K562 (cell line): ENCODE data around the gene PID1.

Source experiments
- ELF4 ChIP-seq: fragments of 450-650 bp; formaldehyde crosslinking; IDR thresholded peaks from 2 replicates; pipeline ENCODE4 v1.4.0; 2022; ENCODE audit warnings: missing genetic modification characterization
- FIP1L1 ChIP-seq: fragments of 200-400 bp; formaldehyde crosslinking; IDR thresholded peaks from 2 replicates; pipeline ENCODE4 v1.6.1; 2018; ENCODE audit warnings: mild to moderate bottlenecking, low read depth, low read length; ENCODE audit not compliant: poor library complexity, severe bottlenecking
- ILK ChIP-seq: fragments of 450-650 bp; IDR thresholded peaks from 2 replicates; pipeline ENCODE4 v1.6.1; 2016; ENCODE audit warnings: missing genetic modification characterization, low read depth, mild to moderate bottlenecking, missing compliant biosample characterization, moderate library complexity, borderline replicate concordance
- NR2C2 ChIP-seq, 2 experiments: fragments of 200-800 bp in 1 of 2; sonication (Bioruptor generic) in 1 of 2; sonication (generic) in 1 of 2; formaldehyde crosslinking in 1 of 2; IDR thresholded peaks; 2 replicates each; pipeline versions ENCODE4 v1.6.1 to v1.8.0; 2016 to 2022; ENCODE audit warnings: mild to moderate bottlenecking in 1 of 2, missing compliant biosample characterization in 1 of 2, missing genetic modification characterization in 1 of 2, missing genetic modification reagents in 1 of 2
- RBM14 ChIP-seq: fragments of 200-400 bp; formaldehyde crosslinking; IDR thresholded peaks from 2 replicates; pipeline ENCODE4 v1.6.1; 2018; ENCODE audit warnings: low read depth, mild to moderate bottlenecking, low read length, moderate library complexity, borderline replicate concordance; ENCODE audit not compliant: insufficient read depth
- TF ChIP-seq, protein P1 (sequence below), 3 experiments: IDR thresholded peaks in 2 of 3; conservative IDR thresholded peaks in 1 of 3; 2 replicates each; pipeline ENCODE4 v1.5.1; 2011 to 2012; ENCODE audit warnings: low read length in 3 of 3, mild to moderate bottlenecking in 3 of 3, control low read depth in 2 of 3, improper control_type of control experiment in 1 of 3, inconsistent platforms in 1 of 3, low read depth in 1 of 3, mixed read lengths in 1 of 3, moderate library complexity in 1 of 3; ENCODE audit not compliant: insufficient read depth in 2 of 3

DNA sequence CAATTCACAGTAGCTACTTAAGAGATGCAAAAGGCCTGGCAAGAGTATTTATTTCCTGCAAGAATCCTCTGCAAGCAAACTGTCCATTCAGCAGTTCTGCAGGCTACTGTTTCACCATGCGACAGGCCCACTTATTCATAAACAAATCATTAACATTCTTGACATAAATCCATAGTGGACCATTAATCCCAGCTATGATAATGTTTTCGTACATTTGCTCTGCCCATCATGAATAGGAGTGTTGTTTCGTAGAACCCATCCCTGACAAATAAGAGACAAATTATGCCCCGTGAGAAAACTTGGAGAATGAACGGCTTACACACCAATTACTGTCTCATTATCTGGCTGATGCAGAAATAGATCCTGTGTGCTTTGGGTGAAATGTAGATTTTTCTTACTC lies 65.4 kb downstream of the PID1 start:
- TF ChIP-seq, protein P1, sequence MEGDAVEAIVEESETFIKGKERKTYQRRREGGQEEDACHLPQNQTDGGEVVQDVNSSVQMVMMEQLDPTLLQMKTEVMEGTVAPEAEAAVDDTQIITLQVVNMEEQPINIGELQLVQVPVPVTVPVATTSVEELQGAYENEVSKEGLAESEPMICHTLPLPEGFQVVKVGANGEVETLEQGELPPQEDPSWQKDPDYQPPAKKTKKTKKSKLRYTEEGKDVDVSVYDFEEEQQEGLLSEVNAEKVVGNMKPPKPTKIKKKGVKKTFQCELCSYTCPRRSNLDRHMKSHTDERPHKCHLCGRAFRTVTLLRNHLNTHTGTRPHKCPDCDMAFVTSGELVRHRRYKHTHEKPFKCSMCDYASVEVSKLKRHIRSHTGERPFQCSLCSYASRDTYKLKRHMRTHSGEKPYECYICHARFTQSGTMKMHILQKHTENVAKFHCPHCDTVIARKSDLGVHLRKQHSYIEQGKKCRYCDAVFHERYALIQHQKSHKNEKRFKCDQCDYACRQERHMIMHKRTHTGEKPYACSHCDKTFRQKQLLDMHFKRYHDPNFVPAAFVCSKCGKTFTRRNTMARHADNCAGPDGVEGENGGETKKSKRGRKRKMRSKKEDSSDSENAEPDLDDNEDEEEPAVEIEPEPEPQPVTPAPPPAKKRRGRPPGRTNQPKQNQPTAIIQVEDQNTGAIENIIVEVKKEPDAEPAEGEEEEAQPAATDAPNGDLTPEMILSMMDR (IDR thresholded peaks at IDR 0.05 in 2 of 3, conservative IDR thresholded peaks at IDR 0.05 in 1 of 3; ENCODE audit: insufficient read depth in 2 of 3, low read depth in 1 of 3, low read length in 3 of 3), result no peak
- no peak for TF ChIP-seq FIP1L1
- no peak for TF ChIP-seq ELF4 (CRISPR knock-in tag)
- no peak for TF ChIP-seq RBM14
- no peak for TF ChIP-seq NR2C2 (CRISPR knock-in tag; IDR thresholded peaks at IDR 0.05)
- TF ChIP-seq NR2C2 (tag; IDR thresholded peaks at IDR 0.05), result no peak
- TF ChIP-seq ILK, result no peak
